ENCODE data around the gene CALHM4.

- no peak for TF ChIP-seq CTCF (IDR thresholded peaks at IDR 0.05; ENCODE audit: low read depth, low read length, missing input control)
- TF ChIP-seq MAX (IDR thresholded peaks at IDR 0.05): no peak
- TF ChIP-seq YY1 (IDR thresholded peaks at IDR 0.05): no peak
- no peak for TF ChIP-seq ZBTB33 (IDR thresholded peaks at IDR 0.05)
Observed at GRCh38 chr6:116557893-116558292, 4.3 kb downstream of the CALHM4 start.

Data from liver (tissue), 2 donors.